ENCODE results near the gene UBE3B. TPM values are rescaled to one million over a fixed set of nuclear protein-coding genes. Genes with fewer than 3 reads are reported as not detected.

Gene UBE3B
- polyA plus RNA-seq, 1 donor (not counting 4 experiments of a cell fraction or from before 2014, with no cell fraction given), result 27.1 TPM

GRCh38 chr12:109462868-109463692 is 14.4 kb upstream of the UBE3B start:
- Histone ChIP-seq H3K27ac (ENCODE audit: control insufficient read depth, insufficient read depth, low read length) (peak overlapping the region; percentile 40), H3K4me3 (ENCODE audit: control insufficient read depth in 2 of 3, extremely low read depth in 1 of 3, insufficient read depth in 2 of 3, low read depth in 1 of 3, low read length in 3 of 3) (peak overlapping the region in 2 of 3 experiments; percentile 17 to 35), H3K9ac (ENCODE audit: control insufficient read depth, extremely low read depth, insufficient read depth, low read length) (peak overlapping the region; percentile 42), H3K27me3 (ENCODE audit: control insufficient read depth, extremely low read depth, insufficient read depth, low read length) (no peaks in the 10 kb centered on the region), H3K36me3 (ENCODE audit: control insufficient read depth in 2 of 2, extremely low read depth in 1 of 2, insufficient read depth in 2 of 2, low read length in 2 of 2) (peaks cover 31 to 36% of the 10 kb centered on the region in 2 experiments), H3K9me1 (ENCODE audit: control insufficient read depth, extremely low read depth, insufficient read depth, low read length) (peaks cover 9% of the 10 kb centered on the region), H3K4me1 (ENCODE audit: control insufficient read depth, extremely low read depth, insufficient read depth, low read length) (peaks cover 36% of the 10 kb centered on the region), H2AFZ (ENCODE audit: control insufficient read depth, low read length) (no peak overlapping the region), H3K79me2 (ENCODE audit: control insufficient read depth, insufficient read depth, low read length) (peaks cover 89% of the 10 kb centered on the region), H3K9me3 (ENCODE audit: control insufficient read depth, low read depth, low read length) (no peaks in the 10 kb centered on the region), H3K4me2 (ENCODE audit: control insufficient read depth, extremely low read depth, insufficient read depth, low read depth, low read length) (peak overlapping the region; percentile 75), H4K20me1 (ENCODE audit: control insufficient read depth, extremely low read depth, insufficient read depth, low read length) (peaks cover 33% of the 10 kb centered on the region)
- no peak for TF ChIP-seq EZH2 (IDR thresholded peaks at IDR 0.05; ENCODE audit: low read length)
- TF ChIP-seq CTCF (optimal IDR thresholded peaks at IDR 0.05 in 1 of 3, IDR thresholded peaks at IDR 0.05 in 1 of 3, conservative IDR thresholded peaks at IDR 0.05 in 1 of 3; ENCODE audit: extremely low read depth in 1 of 3, insufficient read depth in 2 of 3, low read length in 3 of 3), result no peak
- no peak for DNase-seq (ENCODE audit: low read depth, low spot score)
- peak; percentile 94 for FAIRE-seq
- dilution Hi-C loops (cut with MboI; ENCODE audit: extremely low pct_ligation_motif_present, low sequenced_read_pairs), result no loop called here

- no peak for TF ChIP-seq EZH2 (IDR thresholded peaks at IDR 0.05; ENCODE audit: low read length)
- TF ChIP-seq CTCF (optimal IDR thresholded peaks at IDR 0.05 in 1 of 3, IDR thresholded peaks at IDR 0.05 in 1 of 3, conservative IDR thresholded peaks at IDR 0.05 in 1 of 3; ENCODE audit: extremely low read depth in 1 of 3, insufficient read depth in 2 of 3, low read length in 3 of 3), result no peak
- Histone ChIP-seq H4K20me1 (ENCODE audit: control insufficient read depth, extremely low read depth, insufficient read depth, low read length) (peaks cover 29% of the 10 kb centered on the region), H3K36me3 (ENCODE audit: control insufficient read depth in 2 of 2, extremely low read depth in 1 of 2, insufficient read depth in 2 of 2, low read length in 2 of 2) (peaks cover 29 to 33% of the 10 kb centered on the region in 2 experiments), H3K79me2 (ENCODE audit: control insufficient read depth, insufficient read depth, low read length) (peaks cover 87% of the 10 kb centered on the region), H3K9ac (ENCODE audit: control insufficient read depth, extremely low read depth, insufficient read depth, low read length) (no peak overlapping the region), H3K9me3 (ENCODE audit: control insufficient read depth, low read depth, low read length) (no peaks in the 10 kb centered on the region), H3K4me3 (ENCODE audit: control insufficient read depth in 2 of 3, extremely low read depth in 1 of 3, insufficient read depth in 2 of 3, low read depth in 1 of 3, low read length in 3 of 3) (no peak overlapping the region), H3K27ac (ENCODE audit: control insufficient read depth, insufficient read depth, low read length) (peak overlapping the region; percentile 40), H3K27me3 (ENCODE audit: control insufficient read depth, extremely low read depth, insufficient read depth, low read length) (no peaks in the 10 kb centered on the region), H3K4me1 (ENCODE audit: control insufficient read depth, extremely low read depth, insufficient read depth, low read length) (peaks cover 36% of the 10 kb centered on the region), H3K9me1 (ENCODE audit: control insufficient read depth, extremely low read depth, insufficient read depth, low read length) (peaks cover 9% of the 10 kb centered on the region), H2AFZ (ENCODE audit: control insufficient read depth, low read length) (no peak overlapping the region), H3K4me2 (ENCODE audit: control insufficient read depth, extremely low read depth, insufficient read depth, low read depth, low read length) (peak overlapping the region; percentile 75)
- dilution Hi-C loops (cut with MboI; ENCODE audit: extremely low pct_ligation_motif_present, low sequenced_read_pairs), result no loop called here
- FAIRE-seq, result no peak
- DNase-seq (ENCODE audit: low read depth, low spot score), result no peak
These were observed 13.7 kb upstream of the UBE3B start for GRCh38 chr12:109463756-109464155.
